Measurements from ENCODE around the gene BUD31.

Gene BUD31

GRCh38 chr7:99408379-99409191 lies at the start of gene BUD31, which contains the start of gene PDAP1:
TSS of gene BUD31 (plus strand) at chr7:99408969. CDS start at chr7:99411093, 2,124 bp downstream.
TSS of gene PDAP1 (minus strand) at chr7:99408597. CDS start at chr7:99408548, 49 bp downstream.
- Histone ChIP-seq H3K27ac (ENCODE audit: low read depth, low read length) (peak within 1 kb of the TSS; percentile 100), H3K9ac (ENCODE audit: low read depth, low read length) (peak within 1 kb of the TSS; percentile 100), H3K4me1 (ENCODE audit: control insufficient read depth, insufficient read depth, low read length) (peaks cover 9% of the 10 kb centered on the region; the same call in 1 of the 2 replicates), H3K36me3 (ENCODE audit: control insufficient read depth, insufficient read depth, low read length) (peaks cover 52% of the 10 kb centered on the region), H3K27me3 (ENCODE audit: control insufficient read depth, insufficient read depth, low read length) (no peaks in the 10 kb centered on the region), H3K4me3 (ENCODE audit: low read depth, low read length) (peak within 1 kb of the TSS; percentile 77), H3K9me3 (ENCODE audit: control insufficient read depth, insufficient read depth, low read length) (no peaks in the 10 kb centered on the region)

GRCh38 chr7:99359465-99360154 lies 49.2 kb upstream of the BUD31 start:
- H3K27ac ChIP-seq (ENCODE audit: low read depth, low read length) = no peak overlapping the region
- no peak overlapping the region for H3K4me3 ChIP-seq (ENCODE audit: low read depth, low read length)
- no peaks in the 10 kb centered on the region for H3K9me3 ChIP-seq (ENCODE audit: control insufficient read depth, insufficient read depth, low read length)
- no peaks in the 10 kb centered on the region for H3K27me3 ChIP-seq (ENCODE audit: control insufficient read depth, insufficient read depth, low read length)
- H3K4me1 ChIP-seq (ENCODE audit: control insufficient read depth, insufficient read depth, low read length) = no peaks in the 10 kb centered on the region
- peaks cover 62% of the 10 kb centered on the region for H3K36me3 ChIP-seq (ENCODE audit: control insufficient read depth, insufficient read depth, low read length)
- H3K9ac ChIP-seq (ENCODE audit: low read depth, low read length) = no peak overlapping the region

- Histone ChIP-seq H3K9me3 (ENCODE audit: control insufficient read depth, insufficient read depth, low read length) (no peaks in the 10 kb centered on the region), H3K27ac (ENCODE audit: low read depth, low read length) (no peak overlapping the region), H3K4me1 (ENCODE audit: control insufficient read depth, insufficient read depth, low read length) (peaks cover 15% of the 10 kb centered on the region), H3K27me3 (ENCODE audit: control insufficient read depth, insufficient read depth, low read length) (no peaks in the 10 kb centered on the region), H3K4me3 (ENCODE audit: low read depth, low read length) (no peak overlapping the region), H3K9ac (ENCODE audit: low read depth, low read length) (no peak overlapping the region), H3K36me3 (ENCODE audit: control insufficient read depth, insufficient read depth, low read length) (peaks cover 65% of the 10 kb centered on the region)
Measured at GRCh38 chr7:99362801-99363200, 46.0 kb upstream of the BUD31 start.

DNA sequence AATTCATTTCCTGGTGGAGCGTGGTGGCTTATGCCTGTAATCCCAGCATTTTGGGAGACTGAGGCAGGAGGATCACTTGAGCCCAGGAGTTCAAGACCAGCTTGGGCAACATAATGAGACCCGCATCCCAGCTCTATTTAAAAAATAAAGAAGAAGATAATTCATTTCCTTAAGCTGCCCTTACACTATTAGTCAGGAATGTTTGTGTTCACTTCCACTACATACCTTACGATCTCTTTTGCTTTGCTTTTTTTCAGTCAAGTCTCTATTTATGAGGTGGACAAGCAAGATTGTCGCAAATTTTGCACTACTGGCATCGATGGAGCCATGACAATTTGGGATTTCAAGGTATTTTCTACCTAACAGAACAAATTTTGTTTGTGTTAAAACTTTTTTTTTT lies 45.5 kb upstream of the BUD31 start:
- no peak overlapping the region for H3K9ac ChIP-seq (ENCODE audit: low read depth, low read length)
- H3K4me3 ChIP-seq (ENCODE audit: low read depth, low read length) = no peak overlapping the region
- no peaks in the 10 kb centered on the region for H3K9me3 ChIP-seq (ENCODE audit: control insufficient read depth, insufficient read depth, low read length)
- H3K36me3 ChIP-seq (ENCODE audit: control insufficient read depth, insufficient read depth, low read length) = peaks cover 60% of the 10 kb centered on the region
- no peak overlapping the region for H3K27ac ChIP-seq (ENCODE audit: low read depth, low read length)
- peaks cover 15% of the 10 kb centered on the region for H3K4me1 ChIP-seq (ENCODE audit: control insufficient read depth, insufficient read depth, low read length)
- H3K27me3 ChIP-seq (ENCODE audit: control insufficient read depth, insufficient read depth, low read length) = no peaks in the 10 kb centered on the region

DNA sequence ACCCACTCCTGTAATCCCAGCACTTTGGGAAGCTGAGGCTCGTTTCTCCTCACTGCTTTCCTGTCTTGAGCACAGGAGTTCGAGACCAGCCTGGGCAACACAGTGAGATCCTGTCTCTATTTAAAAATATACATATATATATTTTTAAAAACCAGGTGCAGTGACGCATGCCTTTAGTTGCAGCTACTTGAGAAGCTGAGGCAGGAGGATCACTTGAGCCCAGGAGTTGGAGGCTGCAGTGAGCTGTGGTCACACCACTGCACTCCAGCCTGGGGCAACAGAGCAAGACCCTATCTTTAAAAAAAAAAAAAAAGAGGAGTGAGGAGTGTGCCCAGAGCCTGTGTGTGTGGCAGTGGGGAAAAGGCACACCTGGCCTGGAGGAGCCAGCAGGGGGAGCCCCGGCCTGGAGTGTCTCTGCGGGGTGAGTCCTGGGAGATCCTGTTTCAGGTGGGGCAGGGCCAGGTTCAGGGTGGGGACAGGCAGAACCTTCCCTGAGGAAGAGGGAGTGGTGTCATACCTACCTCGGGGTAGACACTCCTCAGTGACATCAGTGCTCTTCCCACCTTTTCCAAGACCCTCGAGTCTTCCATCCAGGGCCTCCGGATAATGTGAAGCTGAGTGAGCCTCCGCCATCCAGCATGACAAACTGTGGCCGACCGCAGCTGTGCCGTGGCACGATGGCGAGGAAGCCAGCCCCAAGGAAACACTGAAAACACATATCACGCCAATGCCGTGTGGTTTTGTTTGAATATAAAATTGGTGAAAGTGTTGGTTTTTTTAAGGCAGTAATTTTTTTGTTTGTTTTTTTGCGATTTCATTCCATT lies 43.2 kb upstream of the BUD31 start:
- H3K4me3 ChIP-seq (ENCODE audit: low read depth, low read length) = no peak overlapping the region
- peaks cover 49% of the 10 kb centered on the region for H3K36me3 ChIP-seq (ENCODE audit: control insufficient read depth, insufficient read depth, low read length)
- no peak overlapping the region for H3K9ac ChIP-seq (ENCODE audit: low read depth, low read length)
- H3K27me3 ChIP-seq (ENCODE audit: control insufficient read depth, insufficient read depth, low read length) = no peaks in the 10 kb centered on the region
- H3K9me3 ChIP-seq (ENCODE audit: control insufficient read depth, insufficient read depth, low read length) = no peaks in the 10 kb centered on the region
- no peak overlapping the region for H3K27ac ChIP-seq (ENCODE audit: low read depth, low read length)
- peaks cover 15% of the 10 kb centered on the region for H3K4me1 ChIP-seq (ENCODE audit: control insufficient read depth, insufficient read depth, low read length)

DNA sequence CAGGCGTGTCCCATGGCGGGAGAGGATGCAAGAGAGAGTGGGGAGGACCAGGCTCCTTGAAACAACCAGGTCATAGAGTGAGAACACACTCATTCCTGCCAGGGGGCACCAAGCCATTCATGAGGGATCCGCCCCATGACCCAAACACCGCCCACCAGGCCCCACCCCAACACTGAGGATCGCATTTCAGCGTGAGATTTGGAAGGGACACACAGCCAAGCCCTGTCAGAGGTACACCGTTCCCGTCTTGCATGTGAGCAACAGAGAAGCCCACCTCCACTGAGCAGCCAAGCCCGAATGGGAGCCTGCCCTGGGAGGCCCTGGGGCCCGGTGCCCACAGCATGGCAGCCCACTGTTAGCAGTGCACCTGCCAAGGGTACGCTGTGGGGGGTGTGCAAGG lies 42.1 kb upstream of the BUD31 start:
- Histone ChIP-seq H3K9me3 (ENCODE audit: control insufficient read depth, insufficient read depth, low read length) (no peaks in the 10 kb centered on the region), H3K9ac (ENCODE audit: low read depth, low read length) (no peak overlapping the region), H3K27ac (ENCODE audit: low read depth, low read length) (no peak overlapping the region), H3K36me3 (ENCODE audit: control insufficient read depth, insufficient read depth, low read length) (peaks cover 41% of the 10 kb centered on the region), H3K4me1 (ENCODE audit: control insufficient read depth, insufficient read depth, low read length) (peaks cover 15% of the 10 kb centered on the region), H3K4me3 (ENCODE audit: low read depth, low read length) (no peak overlapping the region), H3K27me3 (ENCODE audit: control insufficient read depth, insufficient read depth, low read length) (no peaks in the 10 kb centered on the region)

DNA sequence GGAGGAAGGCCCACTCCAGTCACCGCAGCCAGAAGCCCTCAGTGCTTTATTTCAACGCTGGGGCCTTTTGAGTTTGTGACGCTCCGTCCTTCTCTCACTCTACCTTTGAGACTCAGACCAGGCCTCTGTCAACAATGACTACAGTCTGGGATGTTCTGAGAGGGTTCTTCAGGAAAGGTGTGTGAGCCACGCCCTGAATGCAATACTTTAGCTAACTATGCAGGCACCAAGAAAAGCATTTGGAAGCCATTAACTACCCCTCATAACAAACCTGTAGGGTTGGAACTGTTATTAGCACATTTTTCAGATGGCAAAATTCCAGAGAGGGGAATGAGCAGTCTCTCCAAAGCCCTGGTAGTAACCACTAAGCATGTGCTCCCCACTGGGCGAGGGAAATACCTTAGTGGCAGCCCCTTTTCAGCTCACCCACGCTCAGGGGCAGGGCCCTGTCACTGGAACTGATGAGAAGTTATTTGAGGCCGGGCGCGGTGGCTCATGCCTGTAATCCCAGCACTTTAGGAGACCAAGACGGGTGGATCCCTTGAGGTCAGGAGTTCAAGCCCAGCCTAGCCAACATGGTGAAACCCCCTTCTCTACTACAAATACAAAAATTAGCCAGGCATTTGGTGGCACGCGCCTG lies 39.9 kb upstream of the BUD31 start:
- Histone ChIP-seq H3K36me3 (ENCODE audit: control insufficient read depth, insufficient read depth, low read length) (peaks cover 25% of the 10 kb centered on the region), H3K27ac (ENCODE audit: low read depth, low read length) (no peak overlapping the region)

GRCh38 chr7:99369767-99370391 lies 38.9 kb upstream of the BUD31 start:
- Histone ChIP-seq H3K27me3 (ENCODE audit: control insufficient read depth, insufficient read depth, low read length) (no peaks in the 10 kb centered on the region), H3K4me3 (ENCODE audit: low read depth, low read length) (no peak overlapping the region), H3K9ac (ENCODE audit: low read depth, low read length) (no peak overlapping the region), H3K9me3 (ENCODE audit: control insufficient read depth, insufficient read depth, low read length) (no peaks in the 10 kb centered on the region), H3K4me1 (ENCODE audit: control insufficient read depth, insufficient read depth, low read length) (peaks cover 20% of the 10 kb centered on the region), H3K27ac (ENCODE audit: low read depth, low read length) (no peak overlapping the region), H3K36me3 (ENCODE audit: control insufficient read depth, insufficient read depth, low read length) (peaks cover 17% of the 10 kb centered on the region)

More for the DNA sequence above, 39.9 kb upstream of the BUD31 start:
- H3K27me3 ChIP-seq (ENCODE audit: control insufficient read depth, insufficient read depth, low read length) = no peaks in the 10 kb centered on the region
- peaks cover 20% of the 10 kb centered on the region for H3K4me1 ChIP-seq (ENCODE audit: control insufficient read depth, insufficient read depth, low read length)
- H3K9me3 ChIP-seq (ENCODE audit: control insufficient read depth, insufficient read depth, low read length) = no peaks in the 10 kb centered on the region
- H3K4me3 ChIP-seq (ENCODE audit: low read depth, low read length) = no peak overlapping the region
- H3K9ac ChIP-seq (ENCODE audit: low read depth, low read length) = no peak overlapping the region

DNA sequence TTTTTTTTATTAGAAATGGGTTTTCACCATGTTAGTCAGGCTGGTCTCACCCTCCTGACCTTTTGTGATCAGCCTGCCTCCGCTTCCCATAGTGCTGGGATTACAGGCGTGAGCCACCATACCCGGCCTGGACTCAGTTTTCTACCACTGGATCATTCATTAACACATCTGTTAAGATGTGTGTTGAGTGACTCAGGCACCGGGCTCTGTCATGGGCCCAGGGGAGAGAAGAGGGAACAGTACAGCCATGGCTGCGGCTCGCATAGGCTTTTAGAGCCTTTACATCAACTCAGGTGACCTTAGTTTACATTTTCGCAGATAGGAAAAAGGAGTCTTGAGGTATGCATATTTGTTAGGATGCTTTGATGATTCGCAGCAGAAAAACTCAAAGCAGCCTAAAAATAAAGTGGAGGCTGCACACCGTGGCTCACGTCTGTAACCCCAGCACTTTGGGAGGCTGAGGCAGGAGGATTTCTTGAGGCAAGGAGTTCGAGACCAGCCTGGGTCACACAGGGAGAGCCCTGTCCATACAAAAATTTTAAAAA lies 37.3 kb upstream of the BUD31 start:
- Histone ChIP-seq H3K4me3 (ENCODE audit: low read depth, low read length) (no peak overlapping the region), H3K9me3 (ENCODE audit: control insufficient read depth, insufficient read depth, low read length) (no peaks in the 10 kb centered on the region), H3K36me3 (ENCODE audit: control insufficient read depth, insufficient read depth, low read length) (peaks cover 7% of the 10 kb centered on the region; the same call in 1 of the 2 replicates), H3K9ac (ENCODE audit: low read depth, low read length) (no peak overlapping the region), H3K27ac (ENCODE audit: low read depth, low read length) (no peak overlapping the region), H3K4me1 (ENCODE audit: control insufficient read depth, insufficient read depth, low read length) (peaks cover 11% of the 10 kb centered on the region), H3K27me3 (ENCODE audit: control insufficient read depth, insufficient read depth, low read length) (no peaks in the 10 kb centered on the region)
